Purkinje cell (primary cell): ENCODE results near the gene THUMPD2. TPM values are rescaled to one million over a fixed set of nuclear protein-coding genes. Genes with fewer than 3 reads are reported as not detected.

Experiments
- polyA plus RNA-seq: library from polyadenylated mRNA; unstranded; fragments of >200 nt; fragmentation: Nextera tagmentation; gene quantifications from 2 replicates; pipeline ENCODE4 v1.2.1, GENCODE V29; 2014

The THUMPD2 gene
- polyA plus RNA-seq = 3.4 and 11.3 TPM in 2 replicates

GRCh38 chr2:39778775-39779340, at the start of gene THUMPD2:
Gene THUMPD2, minus strand, starts transcription at chr2:39779258. Its CDS starts 19 bp downstream, at chr2:39779239.

Other genes starting within 250 kb of the THUMPD2 start
- gene TMEM178A, start 113.3 kb downstream of the THUMPD2 start, polyA plus RNA-seq = 21.4 and 44.7 TPM in 2 replicates